K562 (cell line): ENCODE measurements around the gene DCST1. TPM values are rescaled to one million over a fixed set of nuclear protein-coding genes. Genes with fewer than 3 reads are reported as not detected.

Experiments used
- LARP7 ChIP-seq: fragments of 450-650 bp; IDR thresholded peaks from 2 replicates; pipeline ENCODE4 v1.6.1; 2016
- MED1 ChIP-seq: sonication (generic); formaldehyde crosslinking; IDR thresholded peaks from 2 replicates; pipeline ENCODE4 v1.8.1; 2023; ENCODE audit warnings: missing genetic modification reagents, borderline replicate concordance
- MITF ChIP-seq: IDR thresholded peaks from 2 replicates; pipeline ENCODE4 v1.6.1; 2014; ENCODE audit warnings: antibody characterized with exemption
- MTA3 ChIP-seq: fragments of 450-650 bp; formaldehyde crosslinking; IDR thresholded peaks from 2 replicates; pipeline ENCODE4 v1.6.1; 2017; ENCODE audit warnings: mild to moderate bottlenecking, borderline replicate concordance
- NKRF ChIP-seq: fragments of 450-650 bp; IDR thresholded peaks from 2 replicates; pipeline ENCODE4 v1.6.1; 2016; ENCODE audit warnings: borderline replicate concordance
- RFX1 ChIP-seq: fragments of 450-650 bp; IDR thresholded peaks from 2 replicates; pipeline ENCODE4 v1.6.1; 2016; ENCODE audit warnings: mild to moderate bottlenecking, moderate library complexity
- SMARCB1 ChIP-seq: IDR thresholded peaks from 2 replicates; pipeline ENCODE4 v1.6.1; 2011; ENCODE audit warnings: improper control_type of control experiment, low read depth; ENCODE audit not compliant: insufficient read length
- STAG1 ChIP-seq: sonication (generic); formaldehyde crosslinking; IDR thresholded peaks from 2 replicates; pipeline ENCODE4 v1.5.0; 2020; ENCODE audit warnings: missing genetic modification reagents, borderline replicate concordance
- TAF1 ChIP-seq: IDR thresholded peaks from 2 replicates; pipeline ENCODE4 v1.6.1; 2011; ENCODE audit warnings: mild to moderate bottlenecking, low read length, moderate library complexity; ENCODE audit not compliant: insufficient read depth, control insufficient read depth, severe bottlenecking; ENCODE audit errors: extremely low read depth
- XRCC4 ChIP-seq: IDR thresholded peaks from one replicate; pipeline ENCODE4 v1.6.1; 2011; ENCODE audit not compliant: insufficient read depth, insufficient read length; ENCODE audit errors: extremely low read depth
- ZBTB40 ChIP-seq, 2 experiments: fragments of 450-650 bp in 1 of 2; sonication (generic) in 1 of 2; formaldehyde crosslinking in 1 of 2; IDR thresholded peaks; 2 replicates each; pipeline versions ENCODE4 v1.7.1 to v1.9.0; 2016 to 2022; ENCODE audit warnings: inconsistent platforms in 1 of 2, mild to moderate bottlenecking in 1 of 2, missing genetic modification reagents in 1 of 2
- ZSCAN29 ChIP-seq: fragments of 450-650 bp; IDR thresholded peaks from 2 replicates; pipeline ENCODE4 v1.6.1; 2017
- polyA plus RNA-seq, 8 experiments: library from polyadenylated mRNA; depleted of rRNA in 4 of 8; stranded (reverse) in 5 of 8; unstranded in 3 of 8; fragments of >200 nt; fragmentation: Nextera tagmentation in 2 of 8; fragmentation: Illumina TruSeq in 1 of 8; extraction: Ambion mirVana in 2 of 8; extraction: Trizol in 1 of 8; gene quantifications; 2 replicates each; pipeline versions ENCODE4 v1.2.1 to v1.2.3, GENCODE V29; 2011 to 2014; ENCODE audit warnings: inconsistent platforms in 1 of 8, missing spikeins in 1 of 8
- total RNA-seq, 7 experiments: library from RNA; depleted of rRNA in 6 of 7; stranded (reverse); fragments of >200 nt in 6 of 7; fragmentation: Illumina TruSeq in 2 of 7; extraction: Trizol in 2 of 7; gene quantifications; 2 replicates each; pipeline versions ENCODE4 v1.2.1 to v1.2.3, GENCODE V29; 2011 to 2021; ENCODE audit warnings: low replicate concordance in 1 of 7

Gene DCST1
- total and polyA plus RNA-seq, 9 of the 15 experiments (the other 6 are each of a cell fraction or from before 2014, with no cell fraction given) = not detected

- TF ChIP-seq ZBTB40 (IDR thresholded peaks at IDR 0.05) = no peak
- no peak for TF ChIP-seq ZBTB40 (CRISPR knock-in tag; IDR thresholded peaks at IDR 0.05)
- no peak for TF ChIP-seq LARP7
- no peak for TF ChIP-seq RFX1
- no peak for TF ChIP-seq TAF1
- TF ChIP-seq MED1 (CRISPR knock-in tag) = no peak
- 0 out of 2 replicates have a peak, but pooled peaks have one; percentile 21 for TF ChIP-seq STAG1 (CRISPR knock-in tag)
- no peak for TF ChIP-seq MTA3
- TF ChIP-seq NKRF = no peak
- TF ChIP-seq XRCC4 = no peak
- TF ChIP-seq SMARCB1 = no peak
- TF ChIP-seq ZSCAN29 = no peak
- TF ChIP-seq MITF = 0 out of 2 replicates have a peak, but pooled peaks have one; percentile 9
Measured at GRCh38 chr1:155083865-155084721, 50.5 kb downstream of the DCST1 start (continued).
